Ishikawa (cell line): ENCODE measurements around the gene SUPT5H.

Experiments used
- CEBPB ChIP-seq: IDR thresholded peaks from 2 replicates; pipeline ENCODE4 v1.6.1; 2012
- CREB1 ChIP-seq: IDR thresholded peaks from 2 replicates; pipeline ENCODE4 v1.6.1; 2012; ENCODE audit warnings: low read depth
- EGR1 ChIP-seq: IDR thresholded peaks from 2 replicates; pipeline ENCODE4 v1.6.1; 2012
- EP300 ChIP-seq: IDR thresholded peaks from 2 replicates; pipeline ENCODE4 v1.6.1; 2012; ENCODE audit warnings: borderline replicate concordance
- FOXM1 ChIP-seq: IDR thresholded peaks from 2 replicates; pipeline ENCODE4 v1.6.1; 2012; ENCODE audit warnings: low read depth, borderline replicate concordance
- MAX ChIP-seq: IDR thresholded peaks from 2 replicates; pipeline ENCODE4 v1.6.1; 2012
- NFIC ChIP-seq: IDR thresholded peaks from 2 replicates; pipeline ENCODE4 v1.6.1; 2012
- RAD21 ChIP-seq: IDR thresholded peaks from 2 replicates; pipeline ENCODE4 v1.6.1; 2012; ENCODE audit warnings: low read depth
- REST ChIP-seq: IDR thresholded peaks from 2 replicates; pipeline ENCODE4 v1.6.1; 2012; ENCODE audit warnings: low read depth, mild to moderate bottlenecking
- TAF1 ChIP-seq: IDR thresholded peaks from 2 replicates; pipeline ENCODE4 v1.6.1; 2012; ENCODE audit warnings: low read depth, mild to moderate bottlenecking
- TCF12 ChIP-seq: IDR thresholded peaks from 2 replicates; pipeline ENCODE4 v1.6.1; 2012; ENCODE audit warnings: low read depth
- TEAD4 ChIP-seq: IDR thresholded peaks from 2 replicates; pipeline ENCODE4 v1.6.1; 2012
- USF1 ChIP-seq: IDR thresholded peaks from 2 replicates; pipeline ENCODE4 v1.6.1; 2012
- YY1 ChIP-seq: IDR thresholded peaks from 2 replicates; pipeline ENCODE4 v1.6.1; 2012; ENCODE audit warnings: low read depth
- ZBTB7A ChIP-seq: IDR thresholded peaks from 2 replicates; pipeline ENCODE4 v1.6.1; 2012; ENCODE audit warnings: low read depth

Gene SUPT5H

GRCh38 chr19:39420769-39421168 is 24.6 kb upstream of the SUPT5H start:
- TF ChIP-seq TAF1, result no peak
- TF ChIP-seq USF1, result no peak
- no peak for TF ChIP-seq CREB1
- TF ChIP-seq TEAD4, result no peak
- TF ChIP-seq NFIC, result no peak
- no peak for TF ChIP-seq FOXM1
- no peak for TF ChIP-seq TCF12
- no peak for TF ChIP-seq YY1

GRCh38 chr19:39422020-39422419 is 23.4 kb upstream of the SUPT5H start:
- TF ChIP-seq TAF1 (no peak), EP300 (no peak), TCF12 (no peak), REST (no peak), ZBTB7A (no peak), EGR1 (no peak), TEAD4 (no peak), MAX (no peak)

GRCh38 chr19:39423258-39424086 is 21.9 kb upstream of the SUPT5H start:
- TF ChIP-seq MAX, result no peak
- TF ChIP-seq CEBPB, result no peak
- no peak for TF ChIP-seq RAD21
- TF ChIP-seq USF1, result no peak
- TF ChIP-seq TEAD4, result no peak

- no peak for TF ChIP-seq MAX
- no peak for TF ChIP-seq FOXM1
- TF ChIP-seq REST, result no peak
- TF ChIP-seq USF1, result no peak
- no peak for TF ChIP-seq NFIC
- no peak for TF ChIP-seq EGR1
- TF ChIP-seq CREB1, result no peak
- no peak for TF ChIP-seq TCF12
- TF ChIP-seq TEAD4, result no peak
- TF ChIP-seq EP300, result no peak
- TF ChIP-seq ZBTB7A, result no peak
- TF ChIP-seq RAD21, result no peak
- TF ChIP-seq TAF1, result no peak
- TF ChIP-seq CEBPB, result no peak
- TF ChIP-seq YY1, result no peak
Observed at GRCh38 chr19:39424934-39425333, 20.4 kb upstream of the SUPT5H start.

GRCh38 chr19:39425744-39426143 is 19.6 kb upstream of the SUPT5H start:
- TF ChIP-seq FOXM1, result no peak
- TF ChIP-seq TEAD4, result no peak
- no peak for TF ChIP-seq TAF1
- TF ChIP-seq YY1, result no peak
- TF ChIP-seq EGR1, result no peak
- no peak for TF ChIP-seq USF1
- no peak for TF ChIP-seq TCF12
- no peak for TF ChIP-seq NFIC
- no peak for TF ChIP-seq CREB1
- no peak for TF ChIP-seq ZBTB7A
- TF ChIP-seq MAX, result no peak
- no peak for TF ChIP-seq CEBPB
- no peak for TF ChIP-seq RAD21
